Neural cell (in vitro differentiated cells): ENCODE results near the gene GRM1.

Source experiments
- EP300 ChIP-seq: fragments of 450-650 bp; conservative IDR thresholded peaks from 2 replicates; pipeline ENCODE4 v1.6.1; 2014; ENCODE audit warnings: antibody characterized with exemption, mild to moderate bottlenecking, moderate library complexity; ENCODE audit not compliant: poor library complexity, severe bottlenecking
- POLR2AphosphoS5 ChIP-seq: IDR thresholded peaks from 2 replicates; pipeline ENCODE4 v1.6.1; 2012
- TAF1 ChIP-seq: IDR thresholded peaks from 2 replicates; pipeline ENCODE4 v1.6.1; 2012; ENCODE audit warnings: low read depth
- TF ChIP-seq, protein P1 (sequence below): fragments of 450-650 bp; IDR thresholded peaks from 2 replicates; pipeline ENCODE4 v1.5.1; 2014; ENCODE audit warnings: antibody characterized with exemption, mild to moderate bottlenecking, moderate library complexity; ENCODE audit not compliant: poor library complexity, severe bottlenecking

- TF ChIP-seq POLR2AphosphoS5 (no peak), TAF1 (no peak), EP300 (no peak)
- TF ChIP-seq, protein P1, sequence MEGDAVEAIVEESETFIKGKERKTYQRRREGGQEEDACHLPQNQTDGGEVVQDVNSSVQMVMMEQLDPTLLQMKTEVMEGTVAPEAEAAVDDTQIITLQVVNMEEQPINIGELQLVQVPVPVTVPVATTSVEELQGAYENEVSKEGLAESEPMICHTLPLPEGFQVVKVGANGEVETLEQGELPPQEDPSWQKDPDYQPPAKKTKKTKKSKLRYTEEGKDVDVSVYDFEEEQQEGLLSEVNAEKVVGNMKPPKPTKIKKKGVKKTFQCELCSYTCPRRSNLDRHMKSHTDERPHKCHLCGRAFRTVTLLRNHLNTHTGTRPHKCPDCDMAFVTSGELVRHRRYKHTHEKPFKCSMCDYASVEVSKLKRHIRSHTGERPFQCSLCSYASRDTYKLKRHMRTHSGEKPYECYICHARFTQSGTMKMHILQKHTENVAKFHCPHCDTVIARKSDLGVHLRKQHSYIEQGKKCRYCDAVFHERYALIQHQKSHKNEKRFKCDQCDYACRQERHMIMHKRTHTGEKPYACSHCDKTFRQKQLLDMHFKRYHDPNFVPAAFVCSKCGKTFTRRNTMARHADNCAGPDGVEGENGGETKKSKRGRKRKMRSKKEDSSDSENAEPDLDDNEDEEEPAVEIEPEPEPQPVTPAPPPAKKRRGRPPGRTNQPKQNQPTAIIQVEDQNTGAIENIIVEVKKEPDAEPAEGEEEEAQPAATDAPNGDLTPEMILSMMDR = no peak
Measured at GRCh38 chr6:146017672-146018071, 11.2 kb upstream of the GRM1 start.
